Immature natural killer cell (primary cell): ENCODE results near the gene MYO1E. TPM values are rescaled to one million over a fixed set of nuclear protein-coding genes. Genes with fewer than 3 reads are reported as not detected.
A peak's percentile ranks its signal among the peaks of the same experiment; 100 is the strongest.
"Not testable (repeated sequence)": the region's sequence is repeated elsewhere in the genome, so short reads cannot be mapped to it uniquely, and the experiment has no call there.

Experiments used
- DNase-seq, 3 donors: peaks; one replicate each; pipeline ENCODE4 v3.0.0; 2022; ENCODE audit warnings: mixed read lengths in 1 of 3
- H3K27ac Mint-ChIP-seq, 6 donors: one replicate each; pipeline ENCODE4 v1.8.0; 2020; ENCODE audit warnings: mixed read lengths in 6 of 6, mild to moderate bottlenecking in 5 of 6, inconsistent platforms in 4 of 6, moderate library complexity in 3 of 6
- H3K27me3 Mint-ChIP-seq, 3 donors: one replicate each; pipeline ENCODE4 v1.8.0; 2020 to 2021; ENCODE audit warnings: low read depth in 3 of 3, mild to moderate bottlenecking in 3 of 3, mixed read lengths in 3 of 3, moderate library complexity in 3 of 3, inconsistent platforms in 1 of 3
- H3K36me3 Mint-ChIP-seq, 3 donors: one replicate each; pipeline ENCODE4 v1.8.0; 2020; ENCODE audit warnings: mixed read lengths in 3 of 3, inconsistent platforms in 2 of 3, mild to moderate bottlenecking in 2 of 3
- H3K4me1 Mint-ChIP-seq, 2 donors: one replicate each; pipeline ENCODE4 v1.8.0; 2020; ENCODE audit warnings: inconsistent platforms in 2 of 2, mild to moderate bottlenecking in 2 of 2, mixed read lengths in 2 of 2, moderate library complexity in 1 of 2
- H3K4me3 Mint-ChIP-seq, 5 donors: one replicate each; pipeline ENCODE4 v1.8.0; 2020; ENCODE audit warnings: mild to moderate bottlenecking in 5 of 5, mixed read lengths in 5 of 5, inconsistent platforms in 3 of 5, moderate library complexity in 3 of 5
- H3K9me3 Mint-ChIP-seq, 6 donors: one replicate each; pipeline ENCODE4 v1.8.0; 2020; ENCODE audit warnings: mild to moderate bottlenecking in 6 of 6, mixed read lengths in 6 of 6, inconsistent platforms in 4 of 6, moderate library complexity in 3 of 6
- polyA plus RNA-seq, 3 donors: library from polyadenylated mRNA; unstranded; fragments of 300-500 nt; fragmentation: Illumina TruSeq; gene quantifications; one replicate each; pipeline ENCODE4 v1.2.3, GENCODE V29; 2021

MYO1E gene
- polyA plus RNA-seq, 3 donors from 2014 or later = 4.7 to 15.4 (median 7.1) TPM

- Mint-ChIP-seq H3K27ac (peak overlapping the region in 5 of 6 donors; percentile 6 to 80 (median 56)), H3K4me3 (no peak overlapping the region), H3K27me3 (peaks cover 0 to 6% (median 0%) of the 10 kb centered on the region in 3 donors), H3K36me3 (no peaks in the 10 kb centered on the region), H3K4me1 (peaks cover 27 to 33% of the 10 kb centered on the region in 2 donors), H3K9me3 (no peaks in the 10 kb centered on the region)
- no peak for DNase-seq
Observed at GRCh38 chr15:59282515-59283337, 89.9 kb downstream of the MYO1E start.

- Mint-ChIP-seq H3K9me3 (no peaks in the 10 kb centered on the region), H3K27me3 (peaks cover 0 to 6% (median 0%) of the 10 kb centered on the region in 3 donors), H3K4me3 (peak overlapping the region in 1 of 5 donors; percentile 48), H3K27ac (peak overlapping the region in 3 of 6 donors; percentile 40 to 80 (median 74)), H3K4me1 (peaks cover 27 to 34% of the 10 kb centered on the region in 2 donors), H3K36me3 (no peaks in the 10 kb centered on the region)
- no peak for DNase-seq
Observed at GRCh38 chr15:59281699-59282098, 91.0 kb downstream of the MYO1E start.

DNA sequence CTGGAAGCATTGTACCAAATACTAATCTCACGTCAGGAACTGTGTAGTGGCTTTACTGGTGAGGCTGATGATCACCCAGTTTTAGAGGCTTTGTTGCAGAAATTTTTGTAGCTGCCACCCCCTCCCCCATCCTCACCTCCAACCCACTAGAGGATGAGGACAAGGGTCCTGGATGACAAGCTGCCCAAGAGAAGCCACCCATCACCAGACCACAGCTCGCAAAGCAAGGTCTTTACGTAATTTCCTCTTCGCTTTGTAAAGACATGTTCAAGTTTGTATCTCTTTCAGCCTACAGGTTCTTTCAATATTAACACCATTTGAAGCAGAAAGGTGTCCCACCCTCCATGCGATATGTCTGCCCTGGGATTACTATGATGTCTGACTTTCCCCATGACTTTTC lies 91.8 kb downstream of the MYO1E start:
- peak overlapping the region; percentile 19 to 85 (median 74) for H3K27ac Mint-ChIP-seq
- H3K4me3 Mint-ChIP-seq = peak overlapping the region; percentile 41 to 64 (median 58)
- DNase-seq = peak; percentile 53 to 72 (median 55)
- H3K9me3 Mint-ChIP-seq = no peaks in the 10 kb centered on the region
- H3K27me3 Mint-ChIP-seq = peaks cover 0 to 8% (median 0%) of the 10 kb centered on the region in 3 donors
- no peaks in the 10 kb centered on the region for H3K36me3 Mint-ChIP-seq
- peaks cover 27 to 37% of the 10 kb centered on the region in 2 donors for H3K4me1 Mint-ChIP-seq

DNA sequence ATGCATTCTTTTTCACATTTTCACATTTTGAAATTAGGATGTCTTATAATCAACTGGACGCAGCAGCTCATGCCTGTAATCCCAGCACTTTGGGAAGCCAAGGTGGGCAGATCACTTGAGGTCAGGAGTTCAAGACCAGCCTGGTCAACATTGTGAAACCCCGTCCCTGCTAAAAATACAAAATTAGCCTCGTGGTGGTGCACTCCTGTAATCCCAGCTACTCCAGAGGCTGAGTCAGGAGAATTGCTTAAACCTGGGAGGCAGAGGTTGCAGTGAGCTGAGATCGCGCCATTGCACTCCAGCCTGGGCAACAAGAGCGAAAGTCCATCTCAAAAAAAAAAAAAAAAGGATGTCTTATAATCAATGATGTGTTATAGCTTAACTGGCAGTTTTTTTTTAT lies 92.4 kb downstream of the MYO1E start:
- peak overlapping the region in 1 of 6 donors; percentile 51 for H3K27ac Mint-ChIP-seq
- H3K36me3 Mint-ChIP-seq, H3K27me3 Mint-ChIP-seq, DNase-seq, H3K4me3 Mint-ChIP-seq, H3K9me3 Mint-ChIP-seq: not testable (repeated sequence)
- H3K4me1 Mint-ChIP-seq = peaks cover 30 to 41% of the 10 kb centered on the region in 2 donors

DNA sequence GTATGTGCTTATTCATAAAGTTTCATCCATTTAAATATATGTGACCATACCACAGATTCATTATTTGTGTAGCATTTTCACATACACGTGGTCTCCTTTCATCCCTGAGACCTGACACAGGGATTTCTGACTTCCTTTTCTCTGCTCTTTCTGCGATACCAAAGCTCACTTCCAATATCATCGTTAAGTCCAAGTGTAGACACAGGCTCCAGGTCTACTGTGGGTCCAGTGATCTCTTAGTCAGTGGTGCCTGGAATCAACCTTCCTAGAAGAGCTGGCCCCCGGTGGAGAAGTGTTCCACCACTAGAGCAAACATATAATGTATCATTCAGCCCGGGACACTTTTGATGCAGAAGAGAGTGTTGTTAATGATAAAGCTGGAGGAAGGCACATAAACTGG lies 93.6 kb downstream of the MYO1E start:
- no peak overlapping the region for H3K4me3 Mint-ChIP-seq
- H3K36me3 Mint-ChIP-seq = no peaks in the 10 kb centered on the region
- H3K27me3 Mint-ChIP-seq = peaks cover 0 to 8% (median 0%) of the 10 kb centered on the region in 3 donors
- no peak for DNase-seq
- peak overlapping the region in 1 of 6 donors; percentile 62 for H3K27ac Mint-ChIP-seq
- no peaks in the 10 kb centered on the region for H3K9me3 Mint-ChIP-seq
- H3K4me1 Mint-ChIP-seq = peaks cover 43 to 51% of the 10 kb centered on the region in 2 donors

DNA sequence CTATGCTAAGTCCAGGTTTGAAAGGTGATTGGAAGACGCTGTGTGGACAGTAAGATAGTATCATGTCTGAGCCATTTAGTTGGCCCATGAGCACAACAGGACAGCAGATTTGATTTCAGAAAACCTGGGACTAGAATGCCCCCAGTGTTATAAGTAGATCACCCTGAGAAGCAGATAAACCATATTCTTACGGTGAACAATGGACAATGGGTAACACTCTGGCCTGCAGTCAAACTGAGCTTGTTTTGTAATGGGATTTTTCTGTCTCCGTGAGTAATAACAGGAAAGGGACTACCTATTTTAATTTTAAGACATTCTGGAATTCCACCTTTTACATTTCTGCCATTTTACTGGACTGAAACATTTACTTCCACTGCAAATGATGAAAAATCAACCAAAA lies 94.6 kb downstream of the MYO1E start:
- H3K4me1 Mint-ChIP-seq = peaks cover 44 to 53% of the 10 kb centered on the region in 2 donors
- H3K27me3 Mint-ChIP-seq = peaks cover 0 to 8% (median 0%) of the 10 kb centered on the region in 3 donors
- DNase-seq = no peak
- H3K4me3 Mint-ChIP-seq = no peak overlapping the region
- no peaks in the 10 kb centered on the region for H3K9me3 Mint-ChIP-seq
- no peaks in the 10 kb centered on the region for H3K36me3 Mint-ChIP-seq
- no peak overlapping the region for H3K27ac Mint-ChIP-seq

DNA sequence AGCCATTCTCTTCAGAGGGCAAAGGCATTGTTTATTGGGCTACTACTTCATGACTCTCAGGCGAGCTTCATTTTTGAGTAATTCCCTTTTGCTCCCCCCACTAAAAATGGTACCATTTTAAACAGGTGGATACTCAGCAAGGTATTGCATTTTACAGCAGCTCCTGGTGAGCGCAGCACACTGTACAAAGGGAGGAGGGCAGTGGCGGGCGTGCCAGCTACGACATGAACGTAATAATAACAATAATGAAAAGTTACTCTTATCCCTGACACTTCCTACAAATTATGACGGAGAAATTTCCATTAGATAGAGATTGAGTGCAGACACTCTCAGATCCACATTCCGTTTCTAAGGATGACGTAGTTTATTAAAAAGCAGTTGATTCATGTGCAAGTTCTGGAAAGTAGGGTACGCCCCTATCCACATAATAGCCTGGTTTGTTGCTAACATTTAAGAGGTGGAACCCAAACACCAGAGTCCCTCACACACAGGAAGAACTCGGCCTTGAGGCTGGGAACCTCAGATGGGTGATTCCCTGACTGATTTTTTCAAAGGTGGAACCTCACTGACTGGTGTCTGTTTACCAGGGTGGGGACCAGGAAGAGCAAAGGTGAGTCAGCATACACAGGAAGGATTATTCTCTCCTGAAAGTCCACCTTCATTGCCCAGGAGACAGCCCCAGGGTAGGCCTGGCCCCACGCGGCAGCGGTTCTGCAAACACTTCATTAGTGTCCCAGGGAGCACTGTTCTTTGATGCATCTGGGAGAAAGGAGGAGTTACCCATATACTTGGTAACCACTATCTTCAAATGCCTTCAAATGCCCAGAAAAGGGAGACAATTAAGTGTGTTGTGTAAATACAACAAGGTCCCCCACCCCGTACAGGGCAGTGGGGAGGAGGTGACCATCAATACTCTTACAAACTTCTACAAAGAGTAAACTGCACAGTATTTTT lies 96.2 kb downstream of the MYO1E start:
- H3K4me1 Mint-ChIP-seq = peaks cover 48 to 49% of the 10 kb centered on the region in 2 donors
- peak overlapping the region in 1 of 6 donors; percentile 55 for H3K27ac Mint-ChIP-seq
- no peak for DNase-seq
- H3K27me3 Mint-ChIP-seq = peaks cover 0 to 8% (median 2%) of the 10 kb centered on the region in 3 donors
- H3K4me3 Mint-ChIP-seq = no peak overlapping the region
- H3K9me3 Mint-ChIP-seq = no peaks in the 10 kb centered on the region
- H3K36me3 Mint-ChIP-seq = no peaks in the 10 kb centered on the region

DNA sequence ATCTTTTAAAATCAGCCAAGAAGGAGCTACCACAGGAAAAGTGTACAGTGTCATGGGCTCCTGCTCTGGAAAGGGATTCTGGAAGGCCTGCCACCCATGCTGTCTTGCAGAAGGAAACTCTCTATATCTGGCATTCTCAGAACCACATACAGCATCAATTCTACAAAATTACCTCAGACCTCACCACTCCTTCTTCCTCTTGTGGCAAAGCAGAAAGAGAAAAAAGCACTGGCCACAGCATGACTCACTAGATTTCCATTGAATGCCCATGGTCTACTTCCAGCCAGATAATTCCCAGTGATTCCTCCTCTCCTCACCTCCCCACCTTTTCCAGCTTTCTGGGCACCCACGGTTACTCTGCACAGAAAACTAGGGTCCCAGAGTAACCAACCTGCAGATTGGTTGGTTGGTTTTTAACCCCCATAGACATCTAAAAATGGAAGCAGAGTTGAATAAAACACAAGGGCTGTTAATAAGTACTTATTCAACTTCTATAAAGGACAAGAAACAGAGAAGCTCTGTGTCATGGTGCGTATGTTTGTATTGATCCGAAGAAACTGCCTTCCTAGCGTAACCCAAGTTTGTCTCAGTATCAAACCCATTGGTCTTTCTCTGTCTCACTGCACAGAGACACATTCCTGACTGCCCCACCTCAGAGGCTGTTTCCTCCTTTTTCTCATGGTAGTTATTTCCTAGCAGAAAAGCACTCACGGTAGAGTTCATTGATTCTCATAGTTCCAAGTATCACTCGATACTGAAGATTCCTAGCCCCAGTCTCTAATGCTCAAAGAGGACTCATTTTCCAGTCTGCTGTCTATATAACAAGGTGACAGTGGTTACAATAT lies 98.3 kb downstream of the MYO1E start:
- Mint-ChIP-seq H3K36me3 (no peaks in the 10 kb centered on the region), H3K4me1 (peaks cover 31 to 38% of the 10 kb centered on the region in 2 donors), H3K27ac (peak overlapping the region in 4 of 6 donors; percentile 6 to 34 (median 16)), H3K4me3 (peak overlapping the region; percentile 6 to 49 (median 28)), H3K9me3 (no peaks in the 10 kb centered on the region), H3K27me3 (peaks cover 2 to 3% (median 2%) of the 10 kb centered on the region in 3 donors)
- DNase-seq = peak in 2 of 3 donors; percentile 10 to 18

- no peak for DNase-seq
- Mint-ChIP-seq H3K4me1 (peaks cover 30 to 38% of the 10 kb centered on the region in 2 donors), H3K36me3 (no peaks in the 10 kb centered on the region), H3K27ac (peak overlapping the region in 3 of 6 donors; percentile 8 to 34 (median 29)), H3K4me3 (peak overlapping the region in 2 of 5 donors; percentile 17 to 36), H3K27me3 (peaks cover 2 to 3% (median 2%) of the 10 kb centered on the region in 3 donors), H3K9me3 (no peaks in the 10 kb centered on the region)
Observed at GRCh38 chr15:59273234-59273633, 99.4 kb downstream of the MYO1E start.

DNA sequence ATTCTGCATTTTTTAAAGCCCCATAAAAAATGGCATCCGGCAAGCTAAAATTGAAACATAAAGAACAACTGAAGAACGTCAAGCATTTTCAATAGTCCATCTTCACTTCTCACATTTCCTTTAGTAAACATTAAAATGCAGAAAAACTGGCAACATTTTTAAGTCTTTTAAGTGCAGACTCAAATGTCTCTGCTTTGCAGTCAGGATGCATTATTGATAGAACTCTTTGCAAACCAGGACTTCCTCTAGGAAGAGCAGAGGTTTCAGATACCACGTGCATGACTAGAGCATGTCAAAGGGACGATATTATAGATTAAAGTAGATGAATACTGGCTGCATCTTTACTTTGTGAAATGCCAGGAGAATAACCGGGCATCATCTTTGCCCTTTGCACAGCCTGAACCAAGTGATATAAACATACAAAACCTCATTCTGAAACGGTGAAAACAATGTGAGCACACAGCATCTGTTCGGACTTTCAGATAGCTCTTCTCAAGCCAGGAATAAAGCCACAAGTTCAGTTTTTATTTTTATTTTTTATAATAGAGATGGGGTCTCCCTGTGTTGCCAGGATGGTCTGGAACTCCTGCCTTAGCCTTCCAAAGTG lies 101.0 kb downstream of the MYO1E start:
- H3K27me3 Mint-ChIP-seq = peaks cover 2 to 3% (median 2%) of the 10 kb centered on the region in 3 donors
- H3K4me3 Mint-ChIP-seq = no peak overlapping the region
- H3K4me1 Mint-ChIP-seq = peaks cover 29 to 38% of the 10 kb centered on the region in 2 donors
- DNase-seq = no peak
- no peaks in the 10 kb centered on the region for H3K36me3 Mint-ChIP-seq
- H3K9me3 Mint-ChIP-seq = no peaks in the 10 kb centered on the region
- H3K27ac Mint-ChIP-seq = no peak overlapping the region

- DNase-seq = no peak
- no peak overlapping the region for H3K4me3 Mint-ChIP-seq
- H3K36me3 Mint-ChIP-seq = no peaks in the 10 kb centered on the region
- no peaks in the 10 kb centered on the region for H3K9me3 Mint-ChIP-seq
- no peak overlapping the region for H3K27ac Mint-ChIP-seq
- peaks cover 0 to 2% (median 2%) of the 10 kb centered on the region in 3 donors for H3K27me3 Mint-ChIP-seq
- H3K4me1 Mint-ChIP-seq = peaks cover 11 to 21% of the 10 kb centered on the region in 2 donors
Observed at GRCh38 chr15:59268852-59269407, 103.7 kb downstream of the MYO1E start.

GRCh38 chr15:59268168-59268851 lies 104.4 kb downstream of the MYO1E start:
- H3K36me3 Mint-ChIP-seq = no peaks in the 10 kb centered on the region
- peaks cover 5 to 15% of the 10 kb centered on the region in 2 donors for H3K4me1 Mint-ChIP-seq
- no peak for DNase-seq
- peak overlapping the region in 1 of 6 donors; percentile 36 for H3K27ac Mint-ChIP-seq
- no peak overlapping the region for H3K4me3 Mint-ChIP-seq
- no peaks in the 10 kb centered on the region for H3K9me3 Mint-ChIP-seq
- H3K27me3 Mint-ChIP-seq = peaks cover 0 to 2% (median 2%) of the 10 kb centered on the region in 3 donors
